ENCODE measurements around the gene APH1A.
"Not testable (repeated sequence)": the region's sequence is repeated elsewhere in the genome, so short reads cannot be mapped to it uniquely, and the experiment has no call there.

APH1A gene

DNA sequence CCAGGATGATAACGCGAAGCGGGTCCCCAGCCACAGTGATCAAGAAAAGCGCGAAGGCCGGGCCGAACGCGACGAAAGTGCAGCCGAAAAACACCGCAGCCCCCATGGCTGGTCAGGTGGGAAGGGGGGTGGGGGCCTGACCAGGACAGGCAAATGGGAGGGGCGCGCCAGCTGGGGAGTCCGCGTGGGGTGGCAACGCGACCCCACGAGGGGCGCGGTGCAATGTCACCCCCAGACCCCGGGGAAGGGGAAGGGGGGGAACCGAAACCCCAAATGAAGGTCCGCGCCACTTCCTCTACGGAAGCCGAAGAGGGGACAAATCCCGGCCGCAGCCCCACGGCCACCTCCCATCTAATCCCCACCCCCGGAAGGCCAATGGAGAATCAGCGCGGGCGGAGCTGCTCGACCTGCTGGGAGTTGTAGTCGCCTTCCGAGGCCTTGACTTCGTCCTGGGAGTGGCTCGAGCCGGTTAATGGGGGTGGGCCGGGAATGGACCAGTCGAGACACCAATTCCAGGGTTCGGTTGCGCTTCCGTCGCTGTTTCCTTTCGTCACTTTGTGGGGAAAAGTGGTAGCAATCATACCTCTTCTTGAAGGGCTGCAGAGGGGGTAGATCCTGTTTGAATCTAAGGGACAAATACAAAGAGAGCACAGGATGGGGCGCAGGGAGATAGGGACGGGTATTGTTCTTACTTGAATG, at the start of gene APH1A:
Gene APH1A (minus strand): TSS at position 312 of the 699 bp plus-strand sequence. CDS start 206 bp downstream, at position 106.
- DNase-seq: peak; percentile 98

DNA sequence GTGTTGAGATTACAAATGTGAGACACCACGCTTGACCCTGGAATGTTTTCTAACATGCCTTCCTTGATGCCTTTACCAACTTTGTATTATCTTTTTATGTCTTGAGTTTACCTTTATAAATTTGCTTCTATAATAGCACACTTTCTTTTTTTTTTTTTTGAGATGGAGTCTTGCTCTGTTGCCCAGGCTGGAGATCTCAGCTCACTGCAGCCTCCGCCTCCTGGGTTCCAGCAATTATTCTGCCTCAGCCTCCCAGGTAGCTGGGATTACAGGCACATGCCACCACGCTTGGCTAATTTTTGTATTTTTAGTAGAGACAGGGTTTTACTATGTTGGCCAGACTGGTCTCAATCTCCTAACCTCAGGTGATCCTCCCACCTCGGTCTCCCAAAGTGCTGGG, 45.9 kb upstream of the APH1A start:
- DNase-seq: not testable (repeated sequence)

DNA sequence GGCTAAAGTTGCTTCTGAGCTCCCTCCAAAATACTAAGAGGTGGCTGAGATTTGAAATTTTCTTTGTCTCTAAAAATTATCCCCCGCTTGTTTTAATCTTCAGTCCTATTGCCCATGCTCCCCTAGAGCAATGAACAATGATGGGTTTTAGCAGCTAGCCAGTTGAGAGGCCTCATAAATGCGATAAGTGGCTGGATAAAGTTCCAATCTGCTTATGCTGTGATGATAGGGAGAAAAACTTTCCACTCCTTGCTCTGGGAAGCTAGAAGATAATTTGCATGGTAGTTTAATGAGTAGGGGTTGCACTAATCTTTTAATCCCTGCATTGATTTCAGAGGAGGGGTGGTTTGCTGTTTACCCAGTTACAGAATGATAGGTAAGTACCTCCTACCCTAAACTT, 42.9 kb upstream of the APH1A start:
- no peak for DNase-seq

DNA sequence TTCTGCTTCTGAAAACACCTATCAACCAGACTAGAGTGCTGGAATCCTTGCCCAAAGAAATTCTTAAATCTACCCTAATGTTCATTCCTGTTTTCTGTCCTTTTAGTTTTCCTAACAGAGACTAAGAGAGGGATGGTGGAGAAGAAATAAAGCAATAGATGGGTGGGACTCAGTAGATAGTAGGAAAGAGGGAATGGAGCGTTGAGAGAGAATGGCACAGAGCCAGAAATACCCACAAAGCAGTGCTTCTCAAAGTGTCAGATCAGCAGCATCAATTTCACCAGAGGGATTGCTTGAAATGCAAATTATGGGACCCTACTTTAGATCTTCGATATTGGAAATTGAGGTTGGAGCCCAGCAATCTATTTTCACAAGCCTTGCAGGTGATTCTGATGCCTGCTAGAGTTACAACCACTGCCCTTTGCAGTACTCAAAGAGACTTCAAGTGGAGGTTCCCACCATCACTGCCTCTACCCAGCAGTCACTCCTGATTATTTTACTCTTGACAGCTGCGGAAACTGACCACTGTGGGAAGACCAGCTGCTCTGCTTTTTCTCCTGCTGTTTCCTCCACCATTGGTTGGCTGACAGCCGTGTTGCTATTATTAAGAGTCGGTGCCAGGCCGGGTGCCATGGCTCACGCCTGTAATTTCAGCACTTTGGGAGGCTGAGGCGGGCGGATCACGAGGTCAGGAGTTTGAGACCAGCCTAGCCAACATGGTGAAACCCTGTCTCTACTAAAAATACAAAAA, 41.1 kb upstream of the APH1A start:
- no peak for DNase-seq

DNA sequence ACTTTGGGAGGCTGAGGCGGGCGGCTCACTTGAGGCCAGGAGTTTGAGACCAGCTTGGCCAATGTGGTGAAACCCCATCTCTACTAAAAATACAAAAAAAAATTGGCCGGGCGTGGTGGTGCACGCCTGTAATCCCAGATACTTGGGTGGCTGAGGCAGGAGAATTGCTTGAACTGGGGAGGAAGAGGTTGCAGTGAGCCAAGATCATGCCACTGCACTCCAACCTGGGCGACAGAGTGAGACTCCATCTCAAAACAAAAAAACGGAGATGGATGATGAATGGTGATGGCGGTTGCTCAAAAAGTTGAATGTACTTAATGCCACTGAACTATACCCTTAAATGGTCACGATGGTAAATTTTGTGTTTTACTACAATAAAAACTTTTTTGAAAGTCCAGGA, 39.8 kb upstream of the APH1A start:
- DNase-seq: not testable (repeated sequence)

DNA sequence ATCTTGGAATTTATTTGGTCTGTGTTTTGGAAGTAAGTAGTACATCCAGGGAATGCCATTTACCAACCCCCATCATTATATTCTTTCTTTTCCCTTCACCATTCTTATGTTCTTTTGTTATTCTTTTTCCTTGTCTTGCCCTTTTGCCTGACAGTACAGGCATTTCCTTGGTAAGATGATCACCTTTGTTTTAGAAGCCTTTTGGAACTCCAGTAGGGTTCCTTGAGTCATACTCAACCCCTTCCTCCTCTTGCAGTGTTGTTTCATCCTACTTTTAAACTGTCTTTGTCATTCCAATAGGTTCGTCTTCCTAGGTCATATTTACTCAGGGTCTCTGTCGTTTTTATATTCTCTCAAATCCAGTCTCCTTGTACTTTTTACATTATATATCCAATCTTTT, 34.1 kb upstream of the APH1A start:
- no peak for DNase-seq

DNA sequence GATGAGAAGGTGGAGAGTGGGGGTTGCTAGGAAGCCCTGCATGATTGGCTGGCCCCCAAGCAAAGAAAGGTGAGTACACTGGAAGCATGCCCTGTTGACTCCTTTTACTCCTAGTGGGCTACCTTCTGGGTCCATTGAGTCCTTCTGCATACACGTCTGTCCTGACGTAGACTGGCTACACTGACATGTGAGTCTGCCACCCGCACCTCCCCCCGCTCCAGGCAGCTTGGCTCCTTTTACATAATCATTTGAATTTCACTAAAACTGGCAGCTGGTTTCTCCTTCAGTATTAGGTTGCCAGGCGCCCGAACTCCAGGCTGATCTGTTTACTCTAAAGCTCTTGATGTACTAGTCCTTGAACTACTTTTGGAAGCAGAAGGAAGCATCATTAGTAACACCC, 33.5 kb upstream of the APH1A start:
- DNase-seq: no peak

DNA sequence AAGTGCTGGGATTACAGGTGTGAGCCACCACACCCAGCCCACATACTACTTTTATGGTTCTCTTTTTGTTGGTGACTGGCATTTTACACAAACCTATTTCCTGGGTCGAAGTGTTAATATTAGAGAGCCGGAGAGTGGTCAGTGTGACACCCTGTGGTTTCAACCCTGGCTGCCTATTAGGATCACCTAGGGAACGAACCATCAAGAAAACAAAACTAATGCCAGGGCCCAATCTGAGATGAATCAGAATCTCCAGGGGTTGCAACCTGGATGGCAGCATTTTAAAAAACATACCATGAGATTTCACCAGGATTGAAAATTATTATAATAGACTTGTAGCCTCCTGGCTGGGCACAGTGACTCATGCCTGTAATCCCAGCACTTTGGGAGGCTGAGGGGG, 30.9 kb upstream of the APH1A start:
- DNase-seq: no peak

DNA sequence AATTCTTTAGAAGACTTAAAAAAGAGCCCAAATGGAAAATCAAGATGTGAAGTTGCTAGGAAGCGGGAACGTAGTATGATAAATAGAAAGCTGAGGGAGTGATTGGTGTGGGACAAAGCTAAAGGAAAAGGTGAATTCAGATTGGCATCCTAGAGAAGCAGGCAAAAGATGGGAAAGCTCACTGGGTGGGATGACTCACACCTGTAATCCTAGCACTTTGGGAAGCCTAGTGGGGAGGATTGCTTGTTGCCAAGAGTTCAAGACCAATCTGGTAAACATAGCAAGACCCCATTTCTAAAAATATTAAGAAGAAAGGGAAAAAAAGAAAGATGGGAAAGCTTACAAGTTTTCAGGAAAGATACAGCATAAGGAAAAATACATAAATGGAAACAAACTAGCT, 26.7 kb upstream of the APH1A start:
- DNase-seq: no peak

DNA sequence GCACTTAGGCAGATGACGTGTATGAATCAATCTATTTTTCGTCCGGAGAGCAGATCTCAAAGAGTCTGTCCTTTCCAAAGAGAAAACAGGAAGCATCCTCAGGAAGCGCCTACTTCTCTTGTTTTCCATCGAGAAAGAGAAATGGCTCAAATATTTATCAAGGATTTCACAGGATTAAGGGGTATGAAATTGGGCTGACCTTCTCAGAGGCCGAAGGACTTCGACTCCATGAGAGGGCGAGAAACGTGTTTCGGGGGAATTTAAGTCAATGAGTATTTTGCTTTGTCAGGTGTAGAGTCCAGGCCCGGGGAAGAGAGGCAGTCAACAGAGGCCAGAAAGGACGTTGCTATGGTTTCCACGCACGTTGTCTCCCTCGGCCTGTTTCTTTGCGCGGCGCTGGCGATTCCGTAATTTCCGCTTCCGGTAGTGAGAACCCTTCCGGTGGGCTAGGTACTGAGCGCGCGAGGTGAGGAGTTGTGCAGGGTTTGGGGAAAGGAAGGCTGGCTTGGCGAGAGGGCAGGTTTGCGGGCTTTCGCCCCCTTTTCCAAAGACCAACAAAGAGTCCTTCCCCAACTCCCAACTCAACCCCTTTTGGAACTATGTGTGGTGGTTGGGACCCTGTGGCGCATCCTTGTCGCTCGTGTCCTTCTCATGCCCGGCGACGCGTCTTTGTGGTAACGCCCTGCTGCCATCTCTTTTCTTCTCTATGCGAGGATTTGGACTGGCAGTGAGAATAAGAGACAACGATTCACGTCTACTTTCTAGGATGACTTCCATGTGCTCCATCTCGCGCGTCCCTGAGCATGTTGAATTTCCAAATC, 24.8 kb upstream of the APH1A start, which contains the start of gene MRPS21:
Gene MRPS21 (plus strand): TSS at position 429 of the 821 bp plus-strand sequence. CDS start 506 bp downstream, outside the sequence.
- peak; percentile 98 for DNase-seq

DNA sequence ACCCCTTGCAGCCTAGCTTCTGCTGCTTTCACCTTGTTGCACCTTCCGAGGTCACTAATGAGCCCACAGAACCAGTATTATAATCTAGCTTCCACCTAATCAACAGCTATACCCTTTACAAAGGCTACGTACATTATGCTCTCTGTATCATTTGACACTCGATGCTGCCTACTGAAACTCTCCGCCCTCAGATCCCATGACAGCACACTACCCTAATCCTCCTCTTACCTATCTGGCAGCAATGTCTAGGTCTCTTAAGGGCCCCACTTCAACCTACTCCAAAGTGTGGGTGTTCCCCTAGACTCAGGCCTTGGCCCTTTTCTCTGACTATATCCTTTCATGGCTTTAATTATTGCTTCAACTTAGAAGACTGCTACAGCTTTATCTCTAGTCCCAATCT, 20.0 kb upstream of the APH1A start:
- no peak for DNase-seq

DNA sequence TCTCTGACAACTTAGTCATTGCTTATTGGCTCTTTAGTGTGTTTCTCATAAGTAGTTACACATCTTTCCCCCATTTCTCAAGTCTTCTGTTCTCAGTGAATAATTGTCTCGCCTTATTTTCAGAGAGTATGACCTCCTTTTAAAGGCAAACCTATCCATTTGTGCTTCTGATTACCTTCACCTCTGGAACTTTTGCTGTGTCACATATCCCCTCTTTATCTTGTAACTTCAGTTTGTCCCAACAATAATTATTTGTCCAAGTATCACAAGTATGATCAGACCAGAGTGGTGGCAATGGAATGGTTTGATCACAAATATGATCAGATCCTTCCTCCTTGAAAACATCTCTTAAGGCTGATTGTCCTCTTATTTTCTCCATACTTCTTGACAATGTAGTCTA, 19.6 kb upstream of the APH1A start:
- no peak for DNase-seq

DNA sequence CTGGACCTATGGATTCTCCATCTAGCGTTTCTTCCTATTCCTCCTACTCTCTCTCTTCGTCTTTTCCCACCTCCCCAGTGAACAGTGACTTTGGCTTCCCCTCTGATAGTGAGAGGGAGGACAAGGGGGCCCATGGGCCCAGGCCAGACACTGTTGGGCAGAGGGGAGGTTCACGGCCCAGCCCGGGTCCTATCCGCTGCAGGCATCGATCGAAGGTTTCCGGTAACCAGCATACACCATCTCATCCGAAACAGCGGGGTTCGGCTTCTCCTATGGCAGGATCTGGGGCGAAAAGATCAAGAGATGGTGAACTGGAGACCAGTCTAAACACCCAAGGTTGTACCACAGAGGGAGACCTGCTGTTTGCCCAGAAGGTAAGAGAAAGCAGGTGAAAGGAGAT, 14.4 kb upstream of the APH1A start:
- DNase-seq: no peak

DNA sequence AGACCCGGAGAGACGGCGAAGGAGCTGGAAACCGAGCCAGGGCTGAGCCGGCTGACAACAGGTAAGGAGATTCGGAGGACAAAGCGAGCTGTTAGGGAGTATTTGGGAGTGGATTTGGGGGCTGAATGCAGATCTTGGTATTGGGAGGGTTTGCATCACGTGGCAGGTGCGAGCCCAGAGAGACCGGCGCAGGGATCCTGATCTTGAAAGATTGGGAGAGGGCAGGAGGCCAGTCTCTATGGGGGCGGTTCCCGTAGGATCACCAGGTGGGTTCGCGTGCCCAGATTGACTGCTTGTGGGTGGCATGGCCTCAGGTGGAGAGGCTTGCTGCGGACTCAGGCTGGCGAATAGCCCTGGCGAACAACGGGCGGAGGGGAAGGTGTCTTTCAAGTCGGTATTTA, 13.7 kb upstream of the APH1A start:
- no peak for DNase-seq

DNA sequence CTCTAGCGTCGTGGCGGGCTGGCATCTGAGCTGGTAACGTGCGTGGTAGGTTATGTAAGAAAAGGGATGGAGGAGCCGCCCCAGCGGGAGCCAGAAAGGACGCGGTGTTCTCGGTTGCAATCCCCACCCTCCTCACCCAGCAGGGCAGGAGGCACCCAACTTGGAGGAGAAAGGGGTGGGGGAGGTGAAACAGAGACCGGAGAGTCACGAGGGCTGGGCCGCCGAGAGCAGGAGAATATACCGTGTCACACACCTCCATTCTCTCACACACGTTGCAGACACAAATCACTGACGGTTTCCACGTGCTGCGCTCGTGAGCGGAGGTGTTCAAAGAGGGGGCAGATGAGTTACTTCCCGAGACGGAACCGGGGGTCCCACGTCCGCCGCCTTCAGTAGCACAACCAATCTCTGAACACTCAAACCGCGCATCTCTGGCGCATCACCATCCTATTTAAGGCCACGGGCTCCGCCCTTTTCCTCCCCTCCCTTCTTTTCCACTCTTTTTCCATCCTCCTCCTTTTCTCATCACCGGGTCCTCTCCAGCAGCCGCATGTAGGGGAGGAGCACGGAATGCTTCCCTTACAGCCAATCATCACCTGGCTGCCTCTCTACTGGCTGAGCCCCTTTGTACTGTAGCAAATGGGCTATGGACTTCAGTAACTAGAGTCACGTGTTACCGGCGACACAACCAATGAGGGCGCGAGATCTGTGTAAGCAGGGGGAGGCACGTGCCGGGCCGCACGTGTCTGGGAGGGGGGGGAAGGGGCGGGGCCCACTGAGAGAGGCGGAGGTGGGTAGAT, 13.1 kb upstream of the APH1A start, which contains the start of gene CIART:
Gene CIART (plus strand): TSS at position 797 of the 800 bp plus-strand sequence. CDS start 714 bp downstream, outside the sequence.
- peak; percentile 59 for DNase-seq

DNA sequence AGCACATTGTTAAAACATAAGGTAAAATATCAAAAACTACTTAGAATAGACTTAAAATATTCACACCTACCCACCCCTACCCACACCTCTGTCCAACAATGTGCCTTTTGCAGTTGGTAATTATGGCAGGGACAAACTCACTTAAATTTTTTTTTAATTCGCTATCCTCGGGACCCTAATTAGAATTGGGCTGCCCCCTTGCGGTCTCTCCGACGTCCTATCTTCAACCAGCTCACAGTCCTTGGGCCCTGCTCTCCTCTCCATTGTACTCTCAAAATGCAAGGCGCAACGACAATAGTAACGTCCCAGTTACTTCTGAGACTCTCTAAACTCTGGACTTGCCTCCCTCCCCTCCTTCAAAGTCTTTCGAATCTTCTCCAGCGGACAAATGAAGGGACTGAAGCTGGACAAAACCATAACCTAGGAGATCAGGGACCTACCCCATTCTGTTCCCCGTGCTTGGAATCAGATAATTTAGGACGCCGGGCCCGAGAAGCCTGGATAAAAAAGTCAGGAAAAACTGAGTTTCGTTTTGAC, 12.5 kb upstream of the APH1A start:
- DNase-seq: peak; percentile 82

DNA sequence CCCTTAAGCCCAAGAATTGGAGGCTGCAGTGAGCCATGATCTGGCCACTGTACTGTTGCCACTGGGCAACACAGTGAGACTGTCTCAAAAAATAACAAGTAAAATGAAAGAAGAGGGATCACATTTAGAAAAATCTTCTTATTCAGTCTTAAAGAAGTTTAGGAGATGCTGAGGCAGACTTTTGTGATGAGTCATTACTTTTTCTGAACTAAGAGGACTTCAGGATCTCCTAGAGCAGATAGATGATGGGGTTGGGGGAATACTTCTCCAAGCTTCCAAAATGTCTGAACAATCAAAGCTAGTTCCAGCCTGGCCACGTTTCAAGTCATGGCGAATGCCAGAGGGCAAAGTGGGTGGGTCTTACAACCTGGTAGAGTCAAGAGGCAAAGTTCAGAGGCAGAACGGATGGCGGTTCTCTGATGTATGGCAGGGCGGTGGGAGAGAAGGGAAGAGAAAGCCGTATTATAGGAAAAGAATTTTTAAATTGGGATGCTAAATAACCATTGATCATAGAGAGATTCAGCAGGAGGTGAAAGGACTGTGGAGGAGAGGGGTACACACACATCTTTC, 11.4 kb upstream of the APH1A start:
- DNase-seq: no peak

DNA sequence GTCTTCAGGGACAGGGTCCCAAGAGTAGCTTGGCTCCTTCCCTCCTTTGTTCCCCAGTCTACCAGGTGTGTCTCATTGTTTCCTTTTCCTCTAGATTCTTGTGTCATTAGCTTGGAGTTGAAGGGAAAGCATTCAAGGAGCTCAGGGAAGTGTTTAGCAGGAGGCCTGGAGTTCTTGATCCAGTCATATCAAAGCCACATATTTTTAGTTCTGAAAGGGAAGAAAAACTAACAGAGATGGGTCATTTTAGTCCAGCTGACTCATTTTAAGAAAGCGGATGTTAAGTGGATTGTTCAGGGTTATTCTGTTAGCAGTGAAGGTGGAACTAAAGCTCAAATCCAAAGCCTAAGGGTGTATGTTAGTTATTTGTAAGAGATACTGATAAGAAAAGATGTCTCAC, 4.5 kb upstream of the APH1A start:
- DNase-seq: no peak

DNA sequence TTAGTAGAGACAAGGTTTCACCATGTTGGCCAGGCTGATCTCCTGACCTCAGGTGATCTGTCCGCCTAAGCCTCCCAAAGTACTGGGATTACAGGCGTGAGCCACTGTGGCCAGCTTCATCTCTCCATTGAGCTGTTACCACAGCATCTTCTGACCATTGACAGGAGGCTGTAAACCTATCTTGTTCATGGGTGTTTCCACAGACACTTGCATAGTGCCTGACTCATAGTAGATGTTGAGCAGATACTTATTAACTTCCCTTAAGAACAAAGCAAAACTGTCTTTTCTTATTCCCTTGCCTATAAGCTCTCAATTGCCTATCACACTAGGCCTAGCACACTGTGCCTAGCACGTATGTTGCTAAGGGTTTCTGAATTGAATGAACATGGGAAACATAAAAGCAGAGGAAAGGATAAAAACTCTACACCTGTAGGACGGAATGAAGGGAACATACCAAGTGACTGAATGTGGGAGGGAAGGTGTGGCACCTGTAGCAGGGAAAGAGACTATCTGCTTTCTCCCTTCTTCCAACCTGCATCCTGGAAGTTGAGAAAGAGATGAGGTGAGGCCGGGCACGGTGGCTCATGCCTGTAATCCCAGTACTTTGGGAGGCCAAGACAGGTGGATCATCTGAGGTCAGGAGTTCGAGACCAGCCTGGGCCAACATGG, 2.6 kb upstream of the APH1A start:
- no peak for DNase-seq

DNA sequence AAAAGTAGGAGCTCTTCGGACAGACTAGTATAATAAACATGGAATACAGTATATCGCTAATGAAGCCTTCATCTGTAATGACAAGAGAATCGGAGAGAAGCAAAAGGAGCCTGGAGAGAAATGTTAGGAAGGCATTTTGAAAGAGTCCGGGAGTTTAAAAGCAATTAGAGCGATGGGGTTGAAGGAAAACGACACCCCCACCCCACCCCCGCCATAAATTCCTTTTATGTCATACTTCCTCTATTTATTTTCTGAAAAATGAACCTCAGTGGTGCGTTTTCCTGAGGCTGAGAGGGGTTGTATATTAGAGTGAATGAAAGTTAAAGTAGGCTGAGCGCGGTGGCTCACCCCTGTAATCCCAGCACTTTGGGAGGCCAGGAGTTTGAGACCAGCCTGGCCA, 635 bp upstream of the APH1A start:
- DNase-seq: no peak

DNA sequence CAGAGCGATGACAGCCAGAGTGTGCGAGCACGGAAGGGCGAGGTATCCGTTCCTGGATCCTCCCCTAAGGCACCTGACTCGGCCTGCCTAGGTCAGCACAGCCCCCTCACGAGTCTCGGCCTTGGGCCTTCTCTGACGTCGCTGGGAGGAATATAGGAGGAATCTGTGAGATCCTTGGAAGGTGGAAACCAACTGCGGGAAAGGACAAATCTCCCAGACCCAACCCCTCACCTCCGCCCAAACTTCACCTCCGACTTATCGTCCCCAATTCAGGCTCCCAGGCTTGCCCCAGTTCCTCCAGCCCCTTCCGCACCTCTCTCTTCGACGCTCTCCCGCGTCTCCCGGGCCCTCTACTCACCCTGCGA, 494 bp downstream of the APH1A start:
- DNase-seq: peak; percentile 57

Data from RPMI8226 (cell line).